Vagina (tissue), 2 donors: ENCODE data around the gene TRIM68.

Experiments
- POLR2A ChIP-seq, 2 donors: fragments of 450-650 bp; IDR thresholded peaks; one replicate each; pipeline ENCODE4 v1.6.1; 2017; ENCODE audit warnings: antibody characterized with exemption in 2 of 2, mild to moderate bottlenecking in 2 of 2, moderate library complexity in 2 of 2
- POLR2AphosphoS5 ChIP-seq, 2 donors: sonication (generic); formaldehyde crosslinking; IDR thresholded peaks; one replicate each; pipeline ENCODE4 v1.9.0; 2017; ENCODE audit warnings: antibody characterized with exemption in 2 of 2, mild to moderate bottlenecking in 2 of 2, low read depth in 1 of 2; ENCODE audit not compliant: insufficient read depth in 1 of 2

GRCh38 chr11:4637662-4638047 is 29.6 kb upstream of the TRIM68 start:
- TF ChIP-seq POLR2AphosphoS5 (IDR thresholded peaks at IDR 0.05; ENCODE audit: insufficient read depth in 1 of 2, low read depth in 1 of 2), result no peak
- TF ChIP-seq POLR2A (IDR thresholded peaks at IDR 0.05), result no peak
